Stimulated activated CD4-positive, alpha-beta T cell treated with anti-CD3 and anti-CD28 coated beads, TNF-alpha, amount 100 ng/mL, for 48 hours (primary cell): ENCODE measurements around the gene CDH23.

ENCODE experiments used
- DNase-seq, 3 donors: peaks; one replicate each; pipeline ENCODE4 v3.0.0-alpha.2; 2020; ENCODE audit warnings: low read depth in 3 of 3

CDH23 gene

DNA sequence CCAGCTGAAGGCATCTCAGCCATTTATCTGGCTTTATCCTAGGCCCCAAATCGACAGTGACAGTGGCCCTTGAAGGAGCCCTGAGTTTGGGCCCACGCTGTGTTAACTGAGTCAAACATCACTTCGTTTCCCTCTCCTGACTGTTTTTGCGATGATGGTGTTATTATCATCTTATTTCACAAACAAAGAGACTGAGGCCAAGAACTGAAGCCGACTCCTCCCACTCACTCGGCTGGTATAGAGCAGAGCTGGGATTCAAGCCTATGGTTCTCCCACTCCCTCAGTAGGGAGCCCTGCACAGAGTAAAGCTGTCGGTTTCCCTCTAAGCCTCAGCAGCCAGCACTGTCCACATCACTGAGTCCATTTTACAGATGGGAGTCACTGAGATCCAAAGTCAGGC, 141.0 kb downstream of the CDH23 start:
- DNase-seq = no peak

DNA sequence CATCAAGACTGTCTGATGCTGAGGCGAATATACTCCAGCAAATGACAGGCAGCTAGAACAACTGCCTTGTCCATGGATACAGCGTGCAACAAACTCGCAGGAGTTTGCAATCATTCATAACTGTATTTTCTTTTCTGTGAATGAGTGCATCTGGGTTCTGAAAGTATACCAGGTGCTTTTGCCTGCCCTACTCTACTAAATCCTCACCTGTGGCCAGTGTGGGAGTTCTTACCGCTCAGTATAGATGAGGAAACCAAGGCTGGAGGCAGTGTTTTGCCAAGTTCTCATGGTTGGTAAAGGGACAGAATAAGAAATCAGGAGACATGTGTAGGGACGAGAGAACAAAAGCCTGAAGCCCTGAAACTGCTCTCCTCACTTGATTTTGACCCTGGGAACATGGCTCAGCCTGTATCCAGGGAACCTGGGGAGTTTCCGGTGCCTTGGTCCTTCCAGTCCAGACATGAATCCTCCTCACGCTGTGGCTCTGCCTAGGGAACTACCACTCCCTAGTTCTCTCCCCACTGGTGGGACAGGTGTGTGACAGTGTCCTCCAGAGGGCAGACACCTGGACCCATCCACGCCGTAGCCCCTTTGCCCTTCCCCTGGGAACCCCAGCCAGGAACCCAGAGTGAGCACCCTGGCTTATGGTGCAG, 142.0 kb downstream of the CDH23 start:
- DNase-seq = no peak

DNA sequence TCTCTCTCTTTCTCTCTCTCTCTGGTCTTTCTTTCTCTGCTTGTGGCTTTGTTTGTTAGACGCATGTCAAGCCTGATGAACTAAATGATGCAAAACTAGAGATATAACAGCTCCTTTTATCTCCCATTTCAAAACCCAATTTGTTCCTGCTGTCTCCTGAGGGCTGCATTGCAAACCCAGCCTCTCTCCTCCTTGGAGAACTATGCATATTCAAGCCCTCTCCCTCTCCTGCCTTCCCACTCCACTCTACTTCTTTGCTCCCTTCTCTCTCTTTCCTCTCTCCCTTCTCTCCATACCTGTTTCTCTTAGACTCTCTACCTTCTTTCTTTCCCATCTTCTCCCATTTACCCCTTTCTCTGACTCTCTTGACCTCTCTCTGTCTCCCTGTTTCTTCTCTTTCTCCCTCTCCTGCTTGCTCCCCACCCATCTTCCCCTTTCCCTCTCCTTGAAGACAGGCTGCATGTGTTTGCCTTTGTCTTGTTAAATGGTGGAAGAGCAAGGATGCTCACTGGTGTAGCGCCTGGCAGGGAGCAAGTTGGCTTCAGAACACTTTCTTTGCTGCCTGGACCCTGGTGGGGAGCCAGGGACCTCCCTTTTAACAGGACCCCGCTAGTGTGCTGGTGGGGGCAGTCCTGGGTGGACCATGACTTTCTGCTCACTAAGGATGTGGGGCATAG, 142.9 kb downstream of the CDH23 start:
- no peak for DNase-seq

DNA sequence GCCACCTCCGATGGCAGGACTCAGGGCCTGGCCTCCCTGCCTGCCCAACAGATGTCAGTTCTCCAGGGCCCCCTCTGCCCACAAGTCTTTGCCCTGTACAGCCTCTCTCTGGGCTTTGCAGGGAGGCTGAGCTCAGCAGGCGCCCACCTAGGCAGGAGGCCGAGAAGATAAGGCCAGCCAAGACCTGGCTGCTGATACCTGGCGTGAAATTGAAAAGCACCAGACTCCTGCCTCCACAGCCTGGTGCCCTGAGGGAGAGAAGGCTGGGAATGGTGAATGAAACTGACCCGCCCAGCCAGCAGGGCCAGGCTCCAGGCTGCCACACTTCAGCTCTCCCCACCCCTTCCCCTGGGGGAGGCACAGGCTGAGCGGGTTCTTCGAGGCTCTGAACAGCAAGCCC, 145.8 kb downstream of the CDH23 start:
- no peak for DNase-seq

DNA sequence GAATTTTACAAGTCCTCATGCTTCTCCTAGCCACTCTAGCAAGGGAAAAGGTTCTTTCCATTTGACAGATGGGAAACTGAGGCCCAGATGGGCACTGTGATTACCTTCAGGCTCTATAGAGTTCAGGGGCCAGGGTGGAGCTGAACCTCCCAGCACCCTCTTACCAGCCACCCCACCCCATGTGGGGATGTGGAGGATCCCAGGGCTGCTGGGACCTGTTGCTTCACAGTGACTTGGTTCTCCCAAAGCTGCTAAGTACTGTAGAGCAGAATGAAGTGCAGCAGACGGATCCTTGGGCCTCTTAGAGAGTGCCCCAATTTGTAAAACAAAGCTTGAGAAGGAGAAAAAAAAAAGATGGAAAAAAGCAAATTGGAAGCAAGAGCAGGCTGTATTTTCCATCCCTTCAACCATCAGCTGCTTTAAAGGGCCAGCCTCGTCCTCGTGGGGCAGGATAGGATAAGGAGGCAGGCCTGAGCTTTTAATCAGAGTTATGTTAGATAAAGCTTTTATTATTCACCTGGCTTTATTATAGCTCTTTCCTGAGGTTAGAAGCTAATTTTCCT, 147.0 kb downstream of the CDH23 start:
- no peak for DNase-seq

DNA sequence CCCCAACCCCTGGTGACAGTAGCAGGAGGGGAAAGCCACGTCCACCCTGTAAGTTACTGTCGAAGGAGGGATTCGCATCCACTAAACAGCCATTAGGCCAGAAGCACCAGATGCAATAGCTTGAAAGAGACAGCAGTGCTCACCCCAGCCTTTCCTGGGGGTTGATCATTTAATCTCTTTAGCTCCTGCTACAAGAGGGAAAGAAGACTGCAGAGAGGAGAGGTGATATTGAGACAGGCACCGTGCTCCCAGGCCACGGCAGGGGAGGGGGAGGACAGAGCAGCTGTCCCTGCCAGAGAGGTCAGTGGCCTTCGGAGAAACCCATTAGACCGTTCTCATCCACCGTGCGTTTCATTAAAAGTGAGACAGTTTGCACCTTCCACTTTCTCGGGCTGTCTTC, 148.3 kb downstream of the CDH23 start:
- no peak for DNase-seq

DNA sequence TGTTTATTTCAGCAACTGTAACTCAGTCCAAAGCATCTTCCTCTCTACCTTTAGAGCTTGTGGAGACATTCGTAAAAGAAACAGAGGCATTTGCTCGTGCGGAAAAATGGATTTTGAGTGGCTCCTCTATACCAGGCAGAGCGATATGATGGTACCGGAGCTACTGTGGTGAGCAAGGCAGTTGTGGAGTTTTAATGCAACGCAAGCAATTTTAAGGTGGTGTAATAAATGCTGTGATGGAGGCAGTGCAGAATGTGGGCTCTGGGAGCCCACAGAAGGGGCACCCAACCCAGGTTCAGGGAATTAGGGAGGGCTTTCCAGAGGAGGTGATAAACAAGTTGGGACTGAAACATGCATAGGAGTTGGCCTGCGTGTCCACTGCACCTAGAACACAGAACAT, 149.5 kb downstream of the CDH23 start:
- DNase-seq = no peak

DNA sequence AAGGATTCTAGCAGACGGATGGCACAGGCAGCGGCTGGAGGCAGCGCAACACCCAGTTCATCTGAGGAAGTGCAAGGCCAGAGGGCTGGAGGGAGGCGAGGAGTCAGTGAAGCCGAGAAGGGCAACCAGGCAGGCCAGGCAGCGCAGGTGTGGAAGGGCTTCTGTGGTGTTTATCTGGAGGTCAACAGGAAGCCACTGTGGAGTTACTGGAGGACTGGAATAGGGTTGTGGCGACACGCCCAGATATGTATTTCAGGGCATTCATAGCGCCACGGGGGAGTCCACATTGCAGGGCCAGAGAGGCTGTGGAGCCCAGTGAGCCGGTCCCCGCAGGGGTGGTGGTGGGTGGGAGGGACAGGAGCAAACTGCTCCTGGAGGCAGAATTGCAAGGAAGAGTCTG, 150.6 kb downstream of the CDH23 start:
- DNase-seq = no peak

DNA sequence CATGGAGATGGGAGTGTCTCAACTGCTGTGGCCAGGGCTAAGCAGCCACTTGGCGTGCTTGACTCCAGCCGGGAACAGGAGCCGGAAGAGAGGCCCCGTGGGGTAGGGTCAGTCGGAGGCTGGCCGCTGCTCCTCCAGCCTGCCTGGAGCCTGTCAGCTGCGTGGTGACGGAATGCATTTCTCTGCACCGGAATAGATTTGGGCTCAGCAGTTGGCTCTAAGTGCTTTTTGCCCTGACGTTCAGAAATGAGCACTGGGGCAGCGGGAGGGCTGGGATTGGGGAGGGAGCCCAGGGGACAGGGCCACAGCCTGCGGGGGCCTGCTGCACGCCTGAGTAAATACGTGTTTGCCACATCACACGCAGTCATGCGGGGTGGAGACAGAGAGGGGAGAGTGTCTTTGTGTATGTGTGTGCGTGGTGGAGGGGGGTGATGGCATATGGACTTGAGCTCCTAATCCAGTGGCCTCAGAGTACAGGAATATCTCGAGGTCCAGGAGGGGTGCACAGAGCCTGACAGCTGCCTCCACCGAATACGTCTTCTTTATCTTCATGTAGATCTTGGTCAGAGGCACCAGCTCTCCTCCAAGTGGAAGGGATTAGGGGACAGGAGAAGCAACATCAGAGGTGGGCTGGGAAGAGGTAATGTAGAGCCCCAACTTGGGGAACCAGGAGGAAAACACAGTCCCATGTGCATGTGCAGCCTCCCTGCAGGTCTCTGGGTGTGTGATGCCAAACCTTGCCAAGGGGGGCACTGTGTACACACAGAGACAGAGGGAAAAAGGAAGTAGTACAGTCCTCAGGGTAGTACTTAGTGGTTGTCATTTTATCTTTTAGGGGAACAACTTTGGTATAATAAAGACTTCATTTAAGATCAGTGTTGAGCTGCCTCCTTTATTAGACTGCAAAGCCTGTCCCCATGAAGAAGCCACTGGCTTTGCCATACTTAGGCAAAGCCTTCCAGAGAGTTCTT, 151.4 kb downstream of the CDH23 start:
- no peak for DNase-seq

DNA sequence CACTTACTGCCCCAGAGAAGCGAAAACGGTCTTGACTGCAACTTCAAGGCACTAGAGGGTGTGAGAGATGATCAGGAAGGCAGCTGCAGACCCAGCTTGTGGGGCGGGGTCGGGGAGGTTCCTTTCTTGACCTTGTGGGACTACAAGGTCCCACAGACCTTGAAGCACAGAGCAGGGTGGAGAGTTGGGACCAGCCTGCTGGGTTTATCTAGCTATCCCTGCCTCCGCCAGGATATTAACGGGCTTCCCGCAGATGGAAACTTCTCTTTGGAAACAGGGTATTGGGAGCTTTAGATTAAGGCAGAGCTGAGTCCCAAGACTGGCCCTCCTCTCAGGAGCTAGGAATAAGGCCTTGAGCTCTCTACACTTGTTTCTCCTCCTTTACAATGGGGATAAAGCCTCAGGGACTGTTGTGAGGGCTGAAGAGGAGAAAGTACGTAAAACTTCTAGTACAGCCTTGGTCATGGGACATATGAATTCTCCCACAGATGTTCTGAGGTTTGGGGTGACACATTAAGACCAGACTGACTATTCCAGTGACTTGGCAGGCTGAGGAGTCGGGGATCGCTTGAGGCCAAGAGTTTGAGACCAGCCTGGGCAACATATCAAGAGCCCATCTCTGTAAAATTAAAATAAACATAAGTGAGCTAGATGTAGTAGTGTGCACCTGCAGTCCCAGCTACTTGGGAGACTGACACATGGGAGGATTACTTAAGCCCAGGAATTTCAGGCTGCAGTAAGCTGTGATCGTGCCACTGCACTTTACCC, 153.2 kb downstream of the CDH23 start:
- no peak for DNase-seq

DNA sequence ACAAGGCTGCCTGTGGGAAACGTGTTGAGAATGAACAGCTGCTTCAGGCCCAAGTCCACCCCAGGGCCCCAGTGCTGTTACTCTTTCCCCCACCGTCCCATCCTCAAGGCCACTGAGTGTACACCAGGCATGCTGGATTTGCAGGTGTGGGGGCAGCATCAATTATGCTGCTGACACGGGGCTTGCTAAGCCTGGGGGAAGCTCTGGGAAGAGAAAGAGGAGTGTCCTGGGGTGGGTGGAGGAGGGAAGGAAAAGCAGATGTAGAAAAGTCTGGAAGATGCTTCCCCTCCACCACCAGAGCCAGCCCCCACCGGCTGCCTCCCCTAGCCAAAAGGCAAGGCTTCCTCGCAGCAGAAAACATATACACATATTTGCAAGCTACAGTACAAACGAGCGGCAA, 153.9 kb downstream of the CDH23 start:
- DNase-seq = no peak

DNA sequence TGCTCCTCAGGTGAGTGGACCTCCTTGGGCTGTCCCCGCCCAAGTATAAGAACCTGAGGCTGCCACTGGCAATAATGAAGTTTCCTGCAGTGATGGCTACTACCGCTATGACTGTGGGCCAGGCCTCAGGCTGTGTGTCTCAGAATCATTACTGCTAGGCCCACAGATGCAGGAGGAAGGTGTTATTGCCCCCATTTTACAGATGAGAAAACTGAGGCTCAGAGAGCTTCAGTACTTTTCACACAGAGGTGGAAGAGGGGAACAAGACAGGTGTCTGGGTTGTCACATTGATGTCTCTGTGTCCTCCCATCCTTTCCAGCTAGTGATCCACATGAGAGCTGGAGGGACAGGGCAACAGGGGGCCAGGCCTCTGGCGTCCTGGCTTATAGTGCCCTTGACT, 155.2 kb downstream of the CDH23 start:
- DNase-seq = no peak

DNA sequence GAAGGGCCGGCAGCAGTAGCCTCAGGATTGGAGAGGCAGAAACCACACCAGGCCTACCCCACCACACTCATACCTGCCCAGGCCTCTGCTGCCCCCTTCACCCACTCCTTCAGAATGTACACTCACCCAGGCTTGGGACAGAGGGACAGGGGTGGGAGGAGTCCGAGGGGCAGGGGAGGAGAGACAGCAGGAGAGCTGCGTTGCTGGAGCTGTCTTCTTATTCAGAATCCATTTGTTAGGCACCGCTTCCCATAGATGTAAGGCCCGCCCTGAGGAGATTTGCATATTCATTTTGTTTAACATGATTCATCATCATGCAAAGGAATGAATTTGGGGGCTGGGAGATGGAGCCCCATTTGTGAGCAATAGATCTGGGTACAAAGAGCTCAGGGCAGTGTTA, 156.7 kb downstream of the CDH23 start:
- no peak for DNase-seq

DNA sequence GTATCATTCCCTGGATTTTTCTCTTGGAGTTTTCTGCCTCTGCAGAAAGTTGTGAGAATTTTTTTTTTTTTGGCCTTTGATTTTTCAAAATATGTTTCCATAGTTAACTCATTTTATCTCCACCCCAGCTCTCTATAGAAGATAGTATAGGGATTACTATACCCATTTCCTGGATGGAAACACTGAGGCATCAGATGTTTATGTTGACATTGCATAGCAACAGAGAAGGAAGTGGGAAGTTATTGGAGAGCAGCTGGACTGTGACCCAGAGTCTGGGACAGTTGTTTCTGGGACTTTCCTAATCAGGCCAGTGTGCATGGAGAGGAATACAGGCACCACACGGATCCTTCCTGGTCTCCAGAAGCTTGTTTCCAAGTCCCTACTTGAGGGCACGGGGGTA, 158.0 kb downstream of the CDH23 start:
- DNase-seq = no peak

DNA sequence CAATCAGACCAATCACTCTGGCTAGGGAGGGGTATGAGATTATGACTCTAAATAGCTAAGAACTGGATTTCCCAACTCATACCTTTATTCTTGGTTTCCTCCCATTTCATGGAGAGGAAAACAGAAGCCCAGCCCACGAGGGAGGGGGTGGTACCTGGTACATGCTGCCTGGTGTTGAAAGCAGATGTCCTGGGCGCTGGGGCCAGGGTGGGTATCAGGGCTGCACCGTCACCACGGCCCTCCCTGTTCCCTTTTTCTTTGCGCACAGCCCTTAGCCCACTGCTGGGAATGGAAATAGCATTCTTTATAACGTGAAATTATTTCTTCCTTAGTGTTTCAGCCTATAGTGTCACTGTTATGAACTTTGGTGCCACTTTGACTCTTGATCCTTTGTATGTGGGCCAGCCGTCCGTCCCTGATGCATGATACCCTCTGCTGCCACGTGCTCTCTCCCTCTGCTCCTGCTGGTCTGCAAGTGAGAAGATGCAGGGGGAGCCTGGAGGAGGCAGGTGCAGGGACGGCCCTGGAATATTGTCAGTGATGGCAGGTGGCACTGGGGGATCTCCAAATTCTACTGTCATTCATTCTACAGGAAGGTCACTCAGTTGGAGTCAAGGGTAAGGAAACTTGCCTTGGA, 158.5 kb downstream of the CDH23 start:
- DNase-seq = no peak

DNA sequence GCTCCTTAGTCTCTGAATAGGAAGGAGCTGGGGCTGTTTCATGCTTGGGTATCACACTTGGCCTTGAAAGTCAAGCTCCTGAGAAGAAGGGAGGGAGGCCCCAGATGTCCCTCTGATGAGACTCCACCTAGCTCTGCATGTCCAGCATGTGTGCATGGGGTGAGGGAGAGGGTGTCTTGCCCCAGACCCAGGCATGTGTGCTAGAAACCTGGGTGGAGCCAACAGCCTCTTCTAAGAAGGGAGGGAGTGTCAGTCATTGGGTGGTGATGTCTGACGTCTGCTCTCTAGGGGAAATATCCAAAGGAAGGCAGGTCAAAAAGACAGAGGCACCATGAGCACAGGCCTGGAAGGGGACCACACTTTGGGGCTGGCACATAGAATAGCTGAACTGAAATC, 159.0 kb downstream of the CDH23 start:
- no peak for DNase-seq

DNA sequence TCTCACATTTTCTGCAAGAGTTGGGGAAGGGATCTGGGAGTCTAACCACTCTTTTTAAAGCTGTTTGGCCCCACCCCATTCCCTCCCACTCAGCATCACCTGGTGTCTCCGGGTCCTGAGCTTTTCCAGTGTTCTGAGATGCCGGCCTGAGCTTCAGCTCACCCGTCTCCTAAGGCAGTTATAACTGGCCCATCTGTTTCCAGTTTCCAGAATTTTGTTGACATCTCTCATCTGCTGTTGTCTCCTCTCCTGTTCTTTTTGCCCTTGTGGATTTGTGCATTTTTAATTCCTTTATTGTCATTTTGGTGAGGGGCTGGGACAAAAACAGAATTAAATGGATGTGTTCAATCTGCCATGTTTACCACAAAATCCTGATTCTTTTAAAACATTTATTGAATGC, 162.3 kb downstream of the CDH23 start:
- no peak for DNase-seq

DNA sequence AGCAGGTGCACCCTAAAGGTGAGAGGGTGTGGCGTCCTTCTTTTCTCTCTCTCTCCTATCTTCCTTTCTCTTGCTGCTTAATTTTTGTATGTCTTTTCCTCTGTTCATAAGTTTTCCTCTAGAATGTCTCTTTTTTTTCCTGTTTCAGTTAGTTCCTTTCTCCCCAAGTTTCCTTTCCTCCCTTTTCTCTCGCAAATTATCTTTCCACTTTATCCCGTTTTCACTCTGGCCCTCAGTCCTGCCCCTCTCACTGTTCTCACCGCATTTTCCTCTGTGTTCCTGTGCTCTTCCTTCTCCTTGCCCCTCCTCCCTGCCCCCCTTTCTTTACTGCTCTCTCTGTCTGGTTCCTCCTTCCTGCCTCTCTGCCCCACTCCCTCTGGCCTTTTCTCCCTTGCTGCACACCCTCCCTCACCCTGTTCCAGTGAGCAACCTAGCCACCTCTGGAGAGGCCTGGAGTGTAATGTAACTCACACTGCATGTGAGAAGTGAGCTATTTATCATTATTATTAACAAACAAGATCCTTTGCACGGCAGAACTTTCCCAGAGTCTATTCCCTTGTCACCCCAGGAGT, 164.4 kb downstream of the CDH23 start:
- DNase-seq = no peak

DNA sequence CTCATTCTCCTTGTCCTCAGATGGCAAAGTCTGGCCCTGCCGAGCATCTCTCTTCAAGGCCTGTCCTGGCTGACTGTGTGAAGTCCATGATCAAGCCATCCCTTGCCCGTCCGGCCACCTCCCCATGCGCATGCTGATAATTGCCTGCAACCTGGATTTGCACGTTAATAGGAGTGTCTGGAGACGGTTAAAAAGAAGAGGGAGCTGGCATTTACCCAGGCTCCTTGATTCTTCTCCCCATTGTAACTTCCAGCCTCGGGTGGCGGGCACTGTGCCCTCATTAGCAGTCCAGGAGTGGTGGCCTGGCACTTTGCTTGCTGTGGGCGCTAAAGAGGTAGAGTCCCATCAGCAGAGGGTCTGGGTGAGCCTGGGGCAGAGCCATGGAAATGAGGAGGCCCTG, 165.5 kb downstream of the CDH23 start:
- DNase-seq = no peak

DNA sequence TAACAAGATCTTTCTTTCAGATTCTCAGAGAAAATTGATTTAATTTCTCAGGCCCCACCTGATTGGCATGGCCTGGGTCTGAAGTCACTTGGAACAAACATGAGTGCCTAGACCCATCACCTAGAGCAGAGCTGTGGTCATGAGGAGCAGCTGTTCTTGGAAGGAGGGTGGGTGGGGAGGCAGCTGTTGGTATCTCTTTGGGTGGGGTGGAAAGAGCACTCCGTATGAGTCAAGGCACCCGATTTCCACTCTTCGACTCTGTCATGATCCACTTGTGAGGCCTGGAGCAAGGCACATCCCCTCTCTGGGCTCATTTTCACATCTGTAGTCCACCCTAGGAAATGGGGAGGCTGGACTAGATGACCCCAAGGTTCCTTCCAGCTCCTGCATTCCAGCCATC, 166.2 kb downstream of the CDH23 start:
- no peak for DNase-seq
